Uterus (tissue), 2 donors: ENCODE measurements around the gene ZC3H14.

Experiments used
- POLR2A ChIP-seq, 2 donors: fragments of 450-650 bp; IDR thresholded peaks; one replicate each; pipeline ENCODE4 v1.6.1; 2016; ENCODE audit warnings: antibody characterized with exemption in 2 of 2, mild to moderate bottlenecking in 1 of 2, moderate library complexity in 1 of 2
- TF ChIP-seq, protein P1 (sequence below), 4 experiments: fragments of 200-600 bp in 2 of 4; fragments of 450-650 bp in 2 of 4; sonication (generic) in 2 of 4; IDR thresholded peaks; one replicate each; pipeline ENCODE4 v1.5.1; 2016 to 2019; ENCODE audit warnings: antibody characterized with exemption in 4 of 4, mild to moderate bottlenecking in 2 of 4, moderate library complexity in 1 of 4

DNA sequence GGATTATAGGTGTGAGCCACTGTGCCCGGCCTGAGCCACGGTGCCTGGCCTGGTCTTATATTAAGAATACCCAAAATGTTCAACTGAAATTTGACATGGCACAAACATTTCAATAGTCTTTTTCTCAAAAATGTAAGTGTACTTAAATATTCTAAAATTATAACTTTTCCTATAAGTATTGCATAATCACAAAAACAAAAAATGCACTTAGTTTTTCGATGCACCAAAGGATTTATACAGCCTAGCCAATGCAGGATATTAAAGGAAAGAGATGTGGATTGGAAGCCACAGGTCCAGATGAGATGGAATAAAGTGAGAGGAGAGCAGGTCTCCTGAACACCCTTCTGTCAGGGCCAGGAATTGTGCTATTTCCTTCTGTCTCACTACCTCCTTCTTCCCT, 62.8 kb downstream of the ZC3H14 start:
- TF ChIP-seq, protein P1, sequence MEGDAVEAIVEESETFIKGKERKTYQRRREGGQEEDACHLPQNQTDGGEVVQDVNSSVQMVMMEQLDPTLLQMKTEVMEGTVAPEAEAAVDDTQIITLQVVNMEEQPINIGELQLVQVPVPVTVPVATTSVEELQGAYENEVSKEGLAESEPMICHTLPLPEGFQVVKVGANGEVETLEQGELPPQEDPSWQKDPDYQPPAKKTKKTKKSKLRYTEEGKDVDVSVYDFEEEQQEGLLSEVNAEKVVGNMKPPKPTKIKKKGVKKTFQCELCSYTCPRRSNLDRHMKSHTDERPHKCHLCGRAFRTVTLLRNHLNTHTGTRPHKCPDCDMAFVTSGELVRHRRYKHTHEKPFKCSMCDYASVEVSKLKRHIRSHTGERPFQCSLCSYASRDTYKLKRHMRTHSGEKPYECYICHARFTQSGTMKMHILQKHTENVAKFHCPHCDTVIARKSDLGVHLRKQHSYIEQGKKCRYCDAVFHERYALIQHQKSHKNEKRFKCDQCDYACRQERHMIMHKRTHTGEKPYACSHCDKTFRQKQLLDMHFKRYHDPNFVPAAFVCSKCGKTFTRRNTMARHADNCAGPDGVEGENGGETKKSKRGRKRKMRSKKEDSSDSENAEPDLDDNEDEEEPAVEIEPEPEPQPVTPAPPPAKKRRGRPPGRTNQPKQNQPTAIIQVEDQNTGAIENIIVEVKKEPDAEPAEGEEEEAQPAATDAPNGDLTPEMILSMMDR (IDR thresholded peaks at IDR 0.05), result no peak
- no peak for TF ChIP-seq POLR2A (IDR thresholded peaks at IDR 0.05)
